Spleen (tissue), 11 donors: ENCODE measurements around the gene HIGD1A. TPM values are rescaled to one million over a fixed set of nuclear protein-coding genes. Genes with fewer than 3 reads are reported as not detected.

Experiments used
- DNase-seq: peaks from one replicate; pipeline ENCODE4 v3.0.0-alpha.2; 2020
- H3K27ac ChIP-seq, 8 donors: fragments of 200-600 bp; sonication (generic) in 7 of 8; 1 replicate in 4 of 8; 2 replicates in 4 of 8; pipeline versions ENCODE4 v1.5.0 to v1.8.0; 2016 to 2021; ENCODE audit warnings: inconsistent platforms in 4 of 8, mild to moderate bottlenecking in 4 of 8, moderate library complexity in 1 of 8
- H3K27me3 ChIP-seq, 7 donors: fragments of 200-600 bp; sonication (generic) in 6 of 7; replicated peaks in 1 of 7; 1 replicate in 4 of 7; 2 replicates in 3 of 7; pipeline versions ENCODE4 v1.5.0 to v1.8.0; 2016 to 2021; ENCODE audit warnings: inconsistent platforms in 3 of 7, mild to moderate bottlenecking in 1 of 7
- H3K36me3 ChIP-seq, 6 donors: fragments of 200-600 bp; sonication (generic) in 5 of 6; 1 replicate in 4 of 6; 2 replicates in 2 of 6; pipeline versions ENCODE4 v1.5.0 to v1.8.0; 2016 to 2021; ENCODE audit warnings: inconsistent platforms in 2 of 6
- H3K4me1 ChIP-seq, 6 donors: fragments of 200-600 bp; sonication (generic) in 5 of 6; 1 replicate in 3 of 6; 2 replicates in 3 of 6; pipeline versions ENCODE4 v1.5.0 to v1.8.0; 2016 to 2021; ENCODE audit warnings: inconsistent platforms in 3 of 6
- H3K4me3 ChIP-seq, 8 donors: fragments of 200-600 bp; sonication (generic) in 7 of 8; 1 replicate in 4 of 8; 2 replicates in 4 of 8; pipeline versions ENCODE4 v1.5.0 to v1.8.0; 2016 to 2021; ENCODE audit warnings: inconsistent platforms in 4 of 8, mild to moderate bottlenecking in 4 of 8, moderate library complexity in 2 of 8
- H3K9me3 ChIP-seq, 8 donors: fragments of 200-600 bp; sonication (generic) in 7 of 8; 1 replicate in 4 of 8; 2 replicates in 4 of 8; pipeline versions ENCODE4 v1.5.0 to v1.8.0; 2016 to 2021; ENCODE audit warnings: inconsistent platforms in 4 of 8
- CTCF ChIP-seq, 11 experiments: fragments of 200-600 bp in 7 of 11; fragments of 450-650 bp in 4 of 11; sonication (generic) in 4 of 11; IDR thresholded peaks in 8 of 11; conservative IDR thresholded peaks in 3 of 11; 1 replicate in 7 of 11; 2 replicates in 4 of 11; pipeline versions ENCODE4 v1.4.0 to v1.8.0; 2016 to 2021; ENCODE audit warnings: antibody characterized with exemption in 11 of 11, inconsistent platforms in 4 of 11, mild to moderate bottlenecking in 1 of 11
- POLR2A ChIP-seq, 3 donors: fragments of 450-650 bp; IDR thresholded peaks; one replicate each; pipeline ENCODE4 v1.5.1; 2017; ENCODE audit warnings: antibody characterized with exemption in 3 of 3, mild to moderate bottlenecking in 1 of 3
- POLR2AphosphoS5 ChIP-seq, 3 donors: sonication (generic); formaldehyde crosslinking; IDR thresholded peaks; one replicate each; pipeline ENCODE4 v1.5.1; 2017; ENCODE audit warnings: antibody characterized with exemption in 3 of 3
- WGBS, 5 donors: extraction: QIAGEN DNeasy Blood & Tissue Kit in 3 of 5; methylation state at CpG; one replicate each; pipeline versions ENCODE4 v1.1.5 to v1.1.7; 2013 to 2018; 5-methylcytosine and 5-hydroxymethylcytosine counted together
- intact Hi-C: fragments of 100-400 bp; cut with DNase I; formaldehyde crosslinking; loops from one replicate; pipeline ENCODE4 v1.15.0; 2023; ENCODE audit warnings: low total_unique reads
- polyA plus RNA-seq, 3 donors: library from polyadenylated mRNA; stranded (reverse); fragments of 200-250 nt; gene quantifications; one replicate each; pipeline ENCODE4 v1.2.1, GENCODE V29; 2013
- total RNA-seq, 7 donors: library from RNA; depleted of rRNA in 3 of 7; stranded (reverse); fragments of >200 nt in 3 of 7; fragmentation: NEBNext Ultra II Directional in 4 of 7; extraction: Animal tissue kit (Norgen Biotek cat#: 25700) in 4 of 7; gene quantifications; one replicate each; pipeline versions ENCODE4 v1.1.0 to v1.2.1, GENCODE V29; 2016 to 2021
- donor health status: healthy with polysubstance abuse.
- donor health status: DM: no; HTN: no; CAD: no; lungs with moderate emphysema.
- donor health status: DM: no; HTN: no; CAD: no.
- donor health status: Bipolar disorder and iron deficiency.
- donor health status: healthy.
- donor health status: DM: no; HTN: no; CAD: no.
- donor health status: DM: yes; HTN: yes; CAD: no.

HIGD1A gene
- total and polyA plus RNA-seq, 10 donors, result 39.4 to 89.0 (median 59.6) TPM

- no peak for DNase-seq
Observed at GRCh38 chr3:42809202-42809601, 4.9 kb upstream of the HIGD1A start, which contains the start of gene ACKR2. ACKR2 (plus strand) TSS chr3:42809445; CDS start chr3:42864503, 55,058 bp downstream.

GRCh38 chr3:42807929-42808328 is 3.6 kb upstream of the HIGD1A start:
- Histone ChIP-seq H3K4me1 (peaks cover 6 to 30% (median 15%) of the 10 kb centered on the region in 6 donors), H3K9me3 (no peaks in the 10 kb centered on the region), H3K27ac (no peak overlapping the region), H3K36me3 (no peaks in the 10 kb centered on the region), H3K4me3 (no peak overlapping the region), H3K27me3 (peaks cover 0 to 7% (median 0%) of the 10 kb centered on the region in 7 donors)
- TF ChIP-seq CTCF (IDR thresholded peaks at IDR 0.05 in 8 of 11, conservative IDR thresholded peaks at IDR 0.05 in 3 of 11), result no peak
- TF ChIP-seq POLR2A (IDR thresholded peaks at IDR 0.05), result no peak
- no peak for TF ChIP-seq POLR2AphosphoS5 (IDR thresholded peaks at IDR 0.05)
- no peak for DNase-seq
- intact Hi-C loops, result no loop called here
- 82 to 94% (median 92%) methylated on average over 4 of the region's 4 CpGs for WGBS, 5 donors

More at GRCh38 chr3:42809202-42809601, 4.9 kb upstream of the HIGD1A start, which contains the start of gene ACKR2:
- H3K27ac ChIP-seq, result no peak within 1 kb of the TSS
- peaks cover 0 to 19% (median 8%) of the 10 kb centered on the region in 6 donors for H3K4me1 ChIP-seq
- no peaks in the 10 kb centered on the region for H3K36me3 ChIP-seq
- TF ChIP-seq CTCF (IDR thresholded peaks at IDR 0.05 in 8 of 11, conservative IDR thresholded peaks at IDR 0.05 in 3 of 11), result no peak
- TF ChIP-seq POLR2A (IDR thresholded peaks at IDR 0.05), result no peak
- no peak for TF ChIP-seq POLR2AphosphoS5 (IDR thresholded peaks at IDR 0.05)
- intact Hi-C loops, result no loop called here
- no peak within 1 kb of the TSS for H3K4me3 ChIP-seq
- H3K27me3 ChIP-seq, result peaks cover 0 to 7% (median 0%) of the 10 kb centered on the region in 7 donors
- 89 to 99% (median 94%) methylated on average over 5 of the region's 5 CpGs for WGBS, 5 donors
- no peaks in the 10 kb centered on the region for H3K9me3 ChIP-seq

GRCh38 chr3:42805141-42805821 is 991 bp upstream of the HIGD1A start:
- H3K27ac ChIP-seq, result peak overlapping the region in 3 of 8 donors; percentile 92 to 94 (median 94)
- peaks cover 16 to 46% (median 42%) of the 10 kb centered on the region in 6 donors for H3K4me1 ChIP-seq
- H3K4me3 ChIP-seq, result peak overlapping the region in 6 of 8 donors; percentile 60 to 95 (median 74)
- intact Hi-C loops, result no loop called here
- H3K27me3 ChIP-seq, result peaks cover 0 to 7% (median 0%) of the 10 kb centered on the region in 7 donors
- peak; percentile 83 for DNase-seq
- no peaks in the 10 kb centered on the region for H3K9me3 ChIP-seq
- TF ChIP-seq CTCF (IDR thresholded peaks at IDR 0.05 in 8 of 11, conservative IDR thresholded peaks at IDR 0.05 in 3 of 11), result no peak
- H3K36me3 ChIP-seq, result no peaks in the 10 kb centered on the region
- WGBS, 5 donors, result 47 to 70% (median 56%) methylated on average over 18 to 23 of the region's 23 CpGs

- Histone ChIP-seq H3K27ac (peak overlapping the region; percentile 83 to 94 (median 91)), H3K36me3 (no peaks in the 10 kb centered on the region), H3K27me3 (peaks cover 0 to 7% (median 0%) of the 10 kb centered on the region in 7 donors), H3K4me1 (peaks cover 19 to 51% (median 47%) of the 10 kb centered on the region in 6 donors), H3K4me3 (peak overlapping the region; percentile 60 to 95 (median 74)), H3K9me3 (no peaks in the 10 kb centered on the region)
- no peak for DNase-seq
- TF ChIP-seq POLR2AphosphoS5 (IDR thresholded peaks at IDR 0.05), result no peak
- TF ChIP-seq CTCF (IDR thresholded peaks at IDR 0.05 in 8 of 11, conservative IDR thresholded peaks at IDR 0.05 in 3 of 11), result no peak
- TF ChIP-seq POLR2A (IDR thresholded peaks at IDR 0.05), result no peak
- intact Hi-C loops, result no loop called here
- 1 to 2% (median 1%) methylated on average over 9 to 13 of the region's 13 CpGs for WGBS, 5 donors
Observed at GRCh38 chr3:42804831-42805132, 492 bp upstream of the HIGD1A start.
